Fibroblast of skin of left biceps (primary cell): ENCODE results near the gene ZFP30.
"Not testable (repeated sequence)": the region's sequence is repeated elsewhere in the genome, so short reads cannot be mapped to it uniquely, and the experiment has no call there.

Experiments
- DNase-seq, 2 experiments: peaks; one replicate each; pipeline ENCODE4 v3.0.0-alpha.2; 2013; ENCODE audit warnings: low read depth in 2 of 2

ZFP30 gene

GRCh38 chr19:37655301-37655688, at the start of gene ZFP30:
Gene ZFP30, minus strand, starts transcription at chr19:37655465. Its CDS starts 7,643 bp downstream, at chr19:37647822.
- peak; percentile 46 to 52 for DNase-seq

- no peak for DNase-seq
Measured at GRCh38 chr19:37699057-37699456, 43.8 kb upstream of the ZFP30 start.

- DNase-seq: no peak
Measured at GRCh38 chr19:37698216-37698615, 43.0 kb upstream of the ZFP30 start.

- DNase-seq: no peak
Measured at GRCh38 chr19:37695144-37695899, 40.1 kb upstream of the ZFP30 start.

- DNase-seq: no peak
Measured at GRCh38 chr19:37692956-37693620, 37.8 kb upstream of the ZFP30 start.

GRCh38 chr19:37691881-37692504, 36.7 kb upstream of the ZFP30 start:
- peak; percentile 46 to 54 for DNase-seq

GRCh38 chr19:37683520-37683919, 28.3 kb upstream of the ZFP30 start:
- DNase-seq: no peak

- no peak for DNase-seq
Measured at GRCh38 chr19:37669450-37669914, 14.2 kb upstream of the ZFP30 start.

- DNase-seq: not testable (repeated sequence)
Measured at GRCh38 chr19:37657157-37657556, 1.9 kb upstream of the ZFP30 start.

GRCh38 chr19:37655689-37656371, 565 bp upstream of the ZFP30 start:
- peak; percentile 43 to 56 for DNase-seq

GRCh38 chr19:37654629-37655300, 500 bp downstream of the ZFP30 start:
- peak in 1 of 2 experiments; percentile 7 for DNase-seq

GRCh38 chr19:37654118-37654517, 1.1 kb downstream of the ZFP30 start:
- DNase-seq: no peak

GRCh38 chr19:37635076-37636056, 19.9 kb downstream of the ZFP30 start:
- no peak for DNase-seq

- peak in 1 of 2 experiments; percentile 1 for DNase-seq
Measured at GRCh38 chr19:37594982-37595382, 60.3 kb downstream of the ZFP30 start.

- peak; percentile 69 to 77 for DNase-seq
Measured at GRCh38 chr19:37594304-37594981, 60.8 kb downstream of the ZFP30 start, which contains the start of the genes ZNF540 and ZNF571. Gene ZNF540, plus strand, starts transcription at chr19:37594876. Its CDS starts 3,572 bp downstream, at chr19:37598448. Gene ZNF571, minus strand, starts transcription at chr19:37594792. Its CDS starts 8,116 bp downstream, at chr19:37586676.

GRCh38 chr19:37593996-37594303, 61.3 kb downstream of the ZFP30 start:
- DNase-seq: no peak

GRCh38 chr19:37583340-37583739, 71.9 kb downstream of the ZFP30 start:
- DNase-seq: no peak

- no peak for DNase-seq
Measured at GRCh38 chr19:37572203-37572602, 83.1 kb downstream of the ZFP30 start.

- DNase-seq: no peak
Measured at GRCh38 chr19:37565370-37565669, 89.9 kb downstream of the ZFP30 start.
